ENCODE data around the gene RNF222. TPM values are rescaled to one million over a fixed set of nuclear protein-coding genes. Genes with fewer than 3 reads are reported as not detected.

Gene RNF222
- total RNA-seq, 1 donor from 2014 or later = 0.05 TPM

- intact Hi-C loops (cut with micrococcal nuclease) = no loop called here
These were observed 51.5 kb downstream of the RNF222 start for GRCh38 chr17:8345951-8346665.

- intact Hi-C loops (cut with micrococcal nuclease) = no loop called here
These were observed 52.5 kb downstream of the RNF222 start for GRCh38 chr17:8345052-8345690.

GRCh38 chr17:8341456-8341855 lies 56.2 kb downstream of the RNF222 start:
- intact Hi-C loops (cut with micrococcal nuclease) = no loop called here

Other genes with a start within 250 kb of the RNF222 start
- 20.4 and 26.4 TPM in 2 replicates for gene PER1, start 245.4 kb downstream of the RNF222 start, total RNA-seq
- 64.6 and 67.0 TPM in 2 replicates for gene VAMP2, start 234.9 kb downstream of the RNF222 start, total RNA-seq
- 26.1 and 26.4 TPM in 2 replicates for gene TMEM107, start 221.4 kb downstream of the RNF222 start, total RNA-seq
- gene BORCS6, start 207.6 kb downstream of the RNF222 start, total RNA-seq = 11.5 and 11.6 TPM in 2 replicates
- gene AURKB, start 187.3 kb downstream of the RNF222 start, total RNA-seq = 153 and 157 TPM in 2 replicates
- 90.7 and 97.9 TPM in 2 replicates for gene CTC1, start 149.8 kb downstream of the RNF222 start, total RNA-seq
- 91.7 and 100 TPM in 2 replicates for gene PFAS, start 148.5 kb downstream of the RNF222 start, total RNA-seq
- 63.0 and 63.4 TPM in 2 replicates for gene RANGRF, start 109.2 kb downstream of the RNF222 start, total RNA-seq
- 16.3 and 17.2 TPM in 2 replicates for gene SLC25A35, start 102.4 kb downstream of the RNF222 start, total RNA-seq
- gene ARHGEF15, start 87.6 kb downstream of the RNF222 start, total RNA-seq = 0.05 and 0.61 TPM in 2 replicates
- not detected in 2 replicates for gene ODF4, start 58.0 kb downstream of the RNF222 start, total RNA-seq
- gene RPL26, start 14.6 kb downstream of the RNF222 start, total RNA-seq = 2,155 and 2,200 TPM in 2 replicates
- gene NDEL1, start 38.1 kb upstream of the RNF222 start, total RNA-seq = 63.7 and 65.2 TPM in 2 replicates
- gene MYH10, start 232.9 kb upstream of the RNF222 start, total RNA-seq = 8.5 and 10.0 TPM in 2 replicates